K562 (cell line): ENCODE results near the gene WSCD1. TPM values are rescaled to one million over a fixed set of nuclear protein-coding genes. Genes with fewer than 3 reads are reported as not detected.

Experiments used
- ATAC-seq: fragments of 200-7000 bp; cut with Tn5 transposase; 3 replicates; pipeline ENCODE4 v1.9.1; 2020; ENCODE audit warnings: moderate library complexity
- BruUV-seq: library from RNA; stranded (reverse); fragments of 400-500 nt; replicated peaks from 2 replicates; lab custom pipeline; 2021; lab: Mats Ljungman, UMichigan
- CTCF ChIA-PET: fragments of 300-600 bp; formaldehyde crosslinking; extraction: SDS; loops from one replicate; lab custom pipeline; 2021; ENCODE audit warnings: low intra/inter-chr PET ratio; lab: Yijun Ruan, JAX
- POLR2A ChIA-PET: fragments of 300-600, 350-650 bp; sonication (Branson Sonifier 250); formaldehyde crosslinking; extraction: SDS; loops from one replicate; lab custom pipeline; 2021; ENCODE audit warnings: antibody characterized with exemption, inconsistent platforms; lab: Yijun Ruan, JAX
- DNase-seq, 4 experiments: peaks; one replicate each; pipeline versions ENCODE4 v3.0.0 to v3.0.0-alpha.2; 2011 to 2018; ENCODE audit warnings: low spot score in 3 of 4, mixed read lengths in 3 of 4; ENCODE audit errors: extremely low read depth in 1 of 4
- FAIRE-seq: peaks from 2 replicates; lab custom pipeline; 2011; peaks lifted over from hg19 to GRCh38; lab: Jason Lieb, UNC
- H2AFZ ChIP-seq: 2 replicates; pipeline ENCODE4 v1.6.0; 2011; ENCODE audit warnings: low read depth, low read length, control low read depth, inconsistent platforms
- H3K27ac ChIP-seq: fragments of 200-600 bp; 3 replicates; pipeline ENCODE4 v1.8.0; 2011; ENCODE audit warnings: low read depth, mild to moderate bottlenecking, control low read depth, inconsistent platforms, low read length, moderate library complexity, mixed read lengths; ENCODE audit errors: extremely low read depth
- H3K27me3 ChIP-seq, 2 experiments: fragments of 300-600 bp in 1 of 2; 2 replicates in 1 of 2; 3 replicates in 1 of 2; pipeline versions ENCODE4 v1.6.0 to v1.8.0; 2011; ENCODE audit warnings: inconsistent platforms in 2 of 2, low read length in 2 of 2, mild to moderate bottlenecking in 1 of 2, mixed read lengths in 1 of 2, moderate library complexity in 1 of 2; ENCODE audit not compliant: control insufficient read depth in 2 of 2, insufficient read depth in 2 of 2
- H3K36me3 ChIP-seq: fragments of 300-600 bp; 3 replicates; pipeline ENCODE4 v1.8.0; 2011; ENCODE audit warnings: mild to moderate bottlenecking, low read length, inconsistent platforms; ENCODE audit not compliant: control insufficient read depth, insufficient read depth
- H3K4me1 ChIP-seq, 2 experiments: fragments of 200-600 bp in 1 of 2; replicated peaks in 1 of 2; 2 replicates in 1 of 2; 3 replicates in 1 of 2; pipeline versions ENCODE4 v1.5.1 to v1.8.0; 2011; ENCODE audit warnings: inconsistent platforms in 2 of 2, low read length in 2 of 2, mild to moderate bottlenecking in 1 of 2, mixed read lengths in 1 of 2, moderate library complexity in 1 of 2; ENCODE audit not compliant: control insufficient read depth in 2 of 2, insufficient read depth in 2 of 2
- H3K4me2 ChIP-seq: 2 replicates; pipeline ENCODE4 v1.6.1; 2011; ENCODE audit warnings: low read length, control low read depth, inconsistent platforms, mixed read lengths; ENCODE audit not compliant: insufficient read depth
- H3K4me3 ChIP-seq: fragments of 200-600 bp; sonication (generic), shearing (Covaris generic); 2 replicates; pipeline ENCODE4 v1.5.1; 2016; ENCODE audit warnings: control low read depth, inconsistent platforms
- H3K79me2 ChIP-seq: fragments of 200-600 bp; 3 replicates; pipeline ENCODE4 v1.8.0; 2011; ENCODE audit warnings: low read length, inconsistent platforms; ENCODE audit not compliant: control insufficient read depth, insufficient read depth
- H3K9ac ChIP-seq, 2 experiments: 2 replicates each; pipeline versions ENCODE4 v1.6.0 to v1.6.1; 2011; ENCODE audit warnings: low read depth in 2 of 2, low read length in 2 of 2, control low read depth in 1 of 2, inconsistent platforms in 1 of 2, mild to moderate bottlenecking in 1 of 2, mixed read lengths in 1 of 2; ENCODE audit not compliant: insufficient read depth in 1 of 2
- H3K9me1 ChIP-seq: one replicate; pipeline ENCODE4 v1.6.0; 2011; ENCODE audit warnings: inconsistent platforms, mild to moderate bottlenecking, low read length, moderate library complexity; ENCODE audit not compliant: control insufficient read depth, insufficient read depth
- H3K9me3 ChIP-seq: replicated peaks from 2 replicates; pipeline ENCODE4 v1.5.1; 2011; ENCODE audit warnings: low read depth, low read length, inconsistent platforms; ENCODE audit not compliant: control insufficient read depth, insufficient read depth
- H4K20me1 ChIP-seq: replicated peaks from 2 replicates; pipeline ENCODE4 v1.6.1; 2011; ENCODE audit warnings: low read length, inconsistent platforms, mixed read lengths; ENCODE audit not compliant: control insufficient read depth, insufficient read depth
- CREM ChIP-seq: IDR thresholded peaks from 2 replicates; pipeline ENCODE4 v1.6.1; 2014; ENCODE audit warnings: antibody characterized with exemption, low read depth
- ESRRB ChIP-seq: fragments of 250-450 bp; sonication (Bioruptor Pico); IDR thresholded peaks from 2 replicates; pipeline ENCODE4 v1.5.0; 2020; ENCODE audit warnings: mild to moderate bottlenecking, moderate library complexity, borderline replicate concordance
- NCOA1 ChIP-seq: fragments of 450-650 bp; IDR thresholded peaks from 2 replicates; pipeline ENCODE4 v1.6.1; 2016; ENCODE audit warnings: low read depth
- NONO ChIP-seq, 2 experiments: fragments of 200-400 bp in 1 of 2; fragments of 450-650 bp in 1 of 2; formaldehyde crosslinking in 1 of 2; IDR thresholded peaks; 2 replicates each; pipeline ENCODE4 v1.6.1; 2017; ENCODE audit warnings: low read depth in 2 of 2, mild to moderate bottlenecking in 2 of 2, moderate library complexity in 2 of 2, low read length in 1 of 2
- RBM39 ChIP-seq: fragments of 200-400 bp; formaldehyde crosslinking; optimal IDR thresholded peaks from 2 replicates; pipeline ENCODE3; 2018; ENCODE audit warnings: low read depth, low read length
- SMAD1 ChIP-seq: fragments of 150-350 bp; IDR thresholded peaks from 2 replicates; pipeline ENCODE4 v1.6.1; 2014; ENCODE audit warnings: low read length, low read depth; ENCODE audit not compliant: partially characterized antibody
- SMARCB1 ChIP-seq: IDR thresholded peaks from 2 replicates; pipeline ENCODE4 v1.6.1; 2011; ENCODE audit warnings: improper control_type of control experiment, low read depth; ENCODE audit not compliant: insufficient read length
- THRAP3 ChIP-seq: fragments of 450-650 bp; IDR thresholded peaks from 2 replicates; pipeline ENCODE4 v1.6.1; 2016; ENCODE audit warnings: mild to moderate bottlenecking, inconsistent platforms, borderline replicate concordance
- ZBTB1 ChIP-seq: sonication (generic); formaldehyde crosslinking; IDR thresholded peaks from 2 replicates; pipeline ENCODE4 v1.8.1; 2023; ENCODE audit warnings: missing genetic modification reagents, low read depth, mild to moderate bottlenecking, borderline replicate concordance
- ZNF324 ChIP-seq: fragments of 250-450 bp; sonication (Bioruptor Pico); IDR thresholded peaks from 2 replicates; pipeline ENCODE4 v1.4.0; 2020; ENCODE audit warnings: mild to moderate bottlenecking
- WGBS: fragments of 100-300 bp; shearing (Covaris generic); methylation state at CpG from one replicate; pipeline ENCODE4 v1.1.6; 2016; ENCODE audit warnings: low coverage, mixed read lengths; ENCODE audit not compliant: insufficient coverage; ENCODE audit errors: missing lambda C conversion rate; 5-methylcytosine and 5-hydroxymethylcytosine counted together
- in situ Hi-C: fragments of 300-500 bp; cut with MboI; formaldehyde crosslinking; loops from 4 replicates; pipeline ENCODE4 v1.15.0; 2018; ENCODE audit warnings: inconsistent platforms, mixed read lengths
- intact Hi-C: fragments of 100-400 bp; cut with micrococcal nuclease; formaldehyde crosslinking; loops from 2 replicates; pipeline ENCODE4 v1.14.2; 2022
- polyA plus RNA-seq, 8 experiments: library from polyadenylated mRNA; depleted of rRNA in 4 of 8; stranded (reverse) in 5 of 8; unstranded in 3 of 8; fragments of >200 nt; fragmentation: Nextera tagmentation in 2 of 8; fragmentation: Illumina TruSeq in 1 of 8; extraction: Ambion mirVana in 2 of 8; extraction: Trizol in 1 of 8; gene quantifications; 2 replicates each; pipeline versions ENCODE4 v1.2.1 to v1.2.3, GENCODE V29; 2011 to 2014; ENCODE audit warnings: inconsistent platforms in 1 of 8, missing spikeins in 1 of 8
- total RNA-seq, 7 experiments: library from RNA; depleted of rRNA in 6 of 7; stranded (reverse); fragments of >200 nt in 6 of 7; fragmentation: Illumina TruSeq in 2 of 7; extraction: Trizol in 2 of 7; gene quantifications; 2 replicates each; pipeline versions ENCODE4 v1.2.1 to v1.2.3, GENCODE V29; 2011 to 2021; ENCODE audit warnings: low replicate concordance in 1 of 7
- TF ChIP-seq, protein P1 (sequence below): fragments of 450-650 bp; IDR thresholded peaks from 2 replicates; pipeline ENCODE4 v1.6.1; 2017; ENCODE audit warnings: antibody characterized with exemption, mild to moderate bottlenecking
- TF ChIP-seq, protein P2 (sequence below): fragments of 450-650 bp; IDR thresholded peaks from 2 replicates; pipeline ENCODE4 v1.6.1; 2017; ENCODE audit warnings: antibody characterized with exemption
- TF ChIP-seq, protein P3 (sequence below): sonication (generic); formaldehyde crosslinking; IDR thresholded peaks from 2 replicates; pipeline ENCODE4 v1.8.0; 2022; ENCODE audit warnings: mild to moderate bottlenecking, missing genetic modification reagents

WSCD1 gene
- total and polyA plus RNA-seq, 9 of the 15 experiments (the other 6 are each of a cell fraction or from before 2014, with no cell fraction given): not detected

DNA sequence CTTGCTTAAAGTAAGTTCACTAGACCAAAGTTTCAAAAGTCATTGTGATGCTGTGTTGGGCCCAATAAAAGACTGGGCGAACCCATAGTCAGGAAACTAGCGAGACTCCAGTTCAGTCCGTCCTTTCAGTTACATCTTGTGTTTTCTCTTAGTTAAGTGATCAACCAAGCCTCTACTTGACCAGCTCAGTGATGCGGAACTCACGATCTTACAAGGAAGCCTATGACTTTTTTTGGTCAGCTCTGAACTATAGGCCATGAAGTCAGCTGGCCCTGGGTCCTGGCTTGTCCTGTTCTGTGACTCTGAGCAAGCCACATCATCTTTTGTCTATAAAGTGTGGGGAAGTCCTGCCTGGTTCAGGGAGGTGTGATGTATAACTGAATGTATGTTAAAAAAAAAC lies 21.7 kb upstream of the WSCD1 start:
- POLR2A ChIA-PET: no interaction called here
- Histone ChIP-seq H3K4me1 (no peaks in the 10 kb centered on the region), H3K9me1 (no peaks in the 10 kb centered on the region), H3K36me3 (no peaks in the 10 kb centered on the region), H3K4me3 (no peak overlapping the region), H3K79me2 (no peaks in the 10 kb centered on the region), H3K27me3 (no peaks in the 10 kb centered on the region), H3K9ac (no peak overlapping the region), H3K9me3 (no peaks in the 10 kb centered on the region), H3K27ac (no peak overlapping the region), H3K4me2 (no peak overlapping the region), H4K20me1 (no peaks in the 10 kb centered on the region), H2AFZ (no peak overlapping the region)
- CTCF ChIA-PET: no interaction called here
- FAIRE-seq (no peak), DNase-seq (no peak), ATAC-seq (no peak)
- in situ Hi-C loops (no loop called here), intact Hi-C loops (no loop called here)
- WGBS: 2% methylated on average over 5 of the region's 5 CpGs
- BruUV-seq: no TSS peak
- no peak for TF ChIP-seq RBM39
- TF ChIP-seq SMARCB1: no peak
- no peak for TF ChIP-seq NCOA1
- no peak for TF ChIP-seq NONO (IDR thresholded peaks at IDR 0.05; ENCODE audit: low read depth in 2 of 2, low read length in 1 of 2)
- TF ChIP-seq, protein P1, sequence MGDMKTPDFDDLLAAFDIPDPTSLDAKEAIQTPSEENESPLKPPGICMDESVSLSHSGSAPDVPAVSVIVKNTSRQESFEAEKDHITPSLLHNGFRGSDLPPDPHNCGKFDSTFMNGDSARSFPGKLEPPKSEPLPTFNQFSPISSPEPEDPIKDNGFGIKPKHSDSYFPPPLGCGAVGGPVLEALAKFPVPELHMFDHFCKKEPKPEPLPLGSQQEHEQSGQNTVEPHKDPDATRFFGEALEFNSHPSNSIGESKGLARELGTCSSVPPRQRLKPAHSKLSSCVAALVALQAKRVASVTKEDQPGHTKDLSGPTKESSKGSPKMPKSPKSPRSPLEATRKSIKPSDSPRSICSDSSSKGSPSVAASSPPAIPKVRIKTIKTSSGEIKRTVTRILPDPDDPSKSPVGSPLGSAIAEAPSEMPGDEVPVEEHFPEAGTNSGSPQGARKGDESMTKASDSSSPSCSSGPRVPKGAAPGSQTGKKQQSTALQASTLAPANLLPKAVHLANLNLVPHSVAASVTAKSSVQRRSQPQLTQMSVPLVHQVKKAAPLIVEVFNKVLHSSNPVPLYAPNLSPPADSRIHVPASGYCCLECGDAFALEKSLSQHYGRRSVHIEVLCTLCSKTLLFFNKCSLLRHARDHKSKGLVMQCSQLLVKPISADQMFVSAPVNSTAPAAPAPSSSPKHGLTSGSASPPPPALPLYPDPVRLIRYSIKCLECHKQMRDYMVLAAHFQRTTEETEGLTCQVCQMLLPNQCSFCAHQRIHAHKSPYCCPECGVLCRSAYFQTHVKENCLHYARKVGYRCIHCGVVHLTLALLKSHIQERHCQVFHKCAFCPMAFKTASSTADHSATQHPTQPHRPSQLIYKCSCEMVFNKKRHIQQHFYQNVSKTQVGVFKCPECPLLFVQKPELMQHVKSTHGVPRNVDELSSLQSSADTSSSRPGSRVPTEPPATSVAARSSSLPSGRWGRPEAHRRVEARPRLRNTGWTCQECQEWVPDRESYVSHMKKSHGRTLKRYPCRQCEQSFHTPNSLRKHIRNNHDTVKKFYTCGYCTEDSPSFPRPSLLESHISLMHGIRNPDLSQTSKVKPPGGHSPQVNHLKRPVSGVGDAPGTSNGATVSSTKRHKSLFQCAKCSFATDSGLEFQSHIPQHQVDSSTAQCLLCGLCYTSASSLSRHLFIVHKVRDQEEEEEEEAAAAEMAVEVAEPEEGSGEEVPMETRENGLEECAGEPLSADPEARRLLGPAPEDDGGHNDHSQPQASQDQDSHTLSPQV: no peak
- TF ChIP-seq SMAD1: no peak
- TF ChIP-seq CREM: no peak
- TF ChIP-seq ZNF324: no peak
- no peak for TF ChIP-seq THRAP3
- no peak for TF ChIP-seq ESRRB (CRISPR knock-in tag)
- TF ChIP-seq, protein P2, sequence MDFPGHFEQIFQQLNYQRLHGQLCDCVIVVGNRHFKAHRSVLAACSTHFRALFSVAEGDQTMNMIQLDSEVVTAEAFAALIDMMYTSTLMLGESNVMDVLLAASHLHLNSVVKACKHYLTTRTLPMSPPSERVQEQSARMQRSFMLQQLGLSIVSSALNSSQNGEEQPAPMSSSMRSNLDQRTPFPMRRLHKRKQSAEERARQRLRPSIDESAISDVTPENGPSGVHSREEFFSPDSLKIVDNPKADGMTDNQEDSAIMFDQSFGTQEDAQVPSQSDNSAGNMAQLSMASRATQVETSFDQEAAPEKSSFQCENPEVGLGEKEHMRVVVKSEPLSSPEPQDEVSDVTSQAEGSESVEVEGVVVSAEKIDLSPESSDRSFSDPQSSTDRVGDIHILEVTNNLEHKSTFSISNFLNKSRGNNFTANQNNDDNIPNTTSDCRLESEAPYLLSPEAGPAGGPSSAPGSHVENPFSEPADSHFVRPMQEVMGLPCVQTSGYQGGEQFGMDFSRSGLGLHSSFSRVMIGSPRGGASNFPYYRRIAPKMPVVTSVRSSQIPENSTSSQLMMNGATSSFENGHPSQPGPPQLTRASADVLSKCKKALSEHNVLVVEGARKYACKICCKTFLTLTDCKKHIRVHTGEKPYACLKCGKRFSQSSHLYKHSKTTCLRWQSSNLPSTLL: no peak
- TF ChIP-seq, protein P3, sequence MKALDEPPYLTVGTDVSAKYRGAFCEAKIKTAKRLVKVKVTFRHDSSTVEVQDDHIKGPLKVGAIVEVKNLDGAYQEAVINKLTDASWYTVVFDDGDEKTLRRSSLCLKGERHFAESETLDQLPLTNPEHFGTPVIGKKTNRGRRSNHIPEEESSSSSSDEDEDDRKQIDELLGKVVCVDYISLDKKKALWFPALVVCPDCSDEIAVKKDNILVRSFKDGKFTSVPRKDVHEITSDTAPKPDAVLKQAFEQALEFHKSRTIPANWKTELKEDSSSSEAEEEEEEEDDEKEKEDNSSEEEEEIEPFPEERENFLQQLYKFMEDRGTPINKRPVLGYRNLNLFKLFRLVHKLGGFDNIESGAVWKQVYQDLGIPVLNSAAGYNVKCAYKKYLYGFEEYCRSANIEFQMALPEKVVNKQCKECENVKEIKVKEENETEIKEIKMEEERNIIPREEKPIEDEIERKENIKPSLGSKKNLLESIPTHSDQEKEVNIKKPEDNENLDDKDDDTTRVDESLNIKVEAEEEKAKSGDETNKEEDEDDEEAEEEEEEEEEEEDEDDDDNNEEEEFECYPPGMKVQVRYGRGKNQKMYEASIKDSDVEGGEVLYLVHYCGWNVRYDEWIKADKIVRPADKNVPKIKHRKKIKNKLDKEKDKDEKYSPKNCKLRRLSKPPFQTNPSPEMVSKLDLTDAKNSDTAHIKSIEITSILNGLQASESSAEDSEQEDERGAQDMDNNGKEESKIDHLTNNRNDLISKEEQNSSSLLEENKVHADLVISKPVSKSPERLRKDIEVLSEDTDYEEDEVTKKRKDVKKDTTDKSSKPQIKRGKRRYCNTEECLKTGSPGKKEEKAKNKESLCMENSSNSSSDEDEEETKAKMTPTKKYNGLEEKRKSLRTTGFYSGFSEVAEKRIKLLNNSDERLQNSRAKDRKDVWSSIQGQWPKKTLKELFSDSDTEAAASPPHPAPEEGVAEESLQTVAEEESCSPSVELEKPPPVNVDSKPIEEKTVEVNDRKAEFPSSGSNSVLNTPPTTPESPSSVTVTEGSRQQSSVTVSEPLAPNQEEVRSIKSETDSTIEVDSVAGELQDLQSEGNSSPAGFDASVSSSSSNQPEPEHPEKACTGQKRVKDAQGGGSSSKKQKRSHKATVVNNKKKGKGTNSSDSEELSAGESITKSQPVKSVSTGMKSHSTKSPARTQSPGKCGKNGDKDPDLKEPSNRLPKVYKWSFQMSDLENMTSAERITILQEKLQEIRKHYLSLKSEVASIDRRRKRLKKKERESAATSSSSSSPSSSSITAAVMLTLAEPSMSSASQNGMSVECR: no peak
- no peak for TF ChIP-seq ZBTB1 (CRISPR knock-in tag)
